ENCODE results near the gene NMRK1. TPM values are rescaled to one million over a fixed set of nuclear protein-coding genes. Genes with fewer than 3 reads are reported as not detected.
A peak's percentile ranks its signal among the peaks of the same experiment; 100 is the strongest.

The NMRK1 gene
- total and polyA plus RNA-seq, 2 of the 13 experiments (the other 11 are each of a cell fraction or from before 2014, with no cell fraction given): 9.1 to 12.9 TPM

DNA sequence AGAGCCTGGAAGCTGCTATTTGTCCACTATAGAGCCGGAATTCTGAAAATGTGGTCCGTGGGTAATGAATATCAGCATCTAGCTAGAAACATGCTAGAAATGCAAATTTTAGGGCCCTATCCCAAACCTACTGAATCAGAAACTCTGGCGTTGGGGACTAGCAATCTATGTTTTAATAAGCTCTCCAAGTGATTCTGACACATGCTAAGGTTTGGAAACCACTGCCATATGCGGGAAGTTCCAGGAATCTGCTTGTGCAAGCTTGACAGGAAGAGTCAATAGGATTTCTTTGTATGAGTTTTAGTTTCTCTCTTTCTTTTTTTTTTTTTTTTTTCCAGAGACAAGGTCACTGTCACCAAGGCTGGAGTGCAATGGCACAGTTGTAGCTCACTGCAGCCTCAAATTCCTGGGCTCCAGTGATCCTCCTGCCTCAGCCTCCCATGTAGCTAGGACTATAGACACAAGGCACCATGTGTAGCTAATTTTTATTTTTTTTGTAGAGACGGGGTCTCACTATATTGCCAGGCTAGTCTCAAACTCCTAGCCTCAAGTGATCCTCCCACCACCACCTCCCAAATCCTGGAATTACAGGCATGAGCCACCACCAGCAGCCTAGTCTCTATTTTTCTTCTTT, 33.5 kb downstream of the NMRK1 start:
- DNase-seq (ENCODE audit: low spot score) (peak; percentile 29), FAIRE-seq (no peak), ATAC-seq (peak; percentile 54; the same call in 2 of the 3 replicates)
- Histone ChIP-seq H3K4me3 (replicated peaks in 1 of 3; ENCODE audit: insufficient read depth in 1 of 3, low read depth in 2 of 3, low read length in 3 of 3) (no peak overlapping the region), H3K27me3 (ENCODE audit: control insufficient read depth in 1 of 2, insufficient read depth in 2 of 2, low read length in 2 of 2) (no peaks in the 10 kb centered on the region), H4K20me1 (ENCODE audit: insufficient read depth, low read length) (no peaks in the 10 kb centered on the region), H3K4me1 (ENCODE audit: insufficient read depth, low read length) (no peaks in the 10 kb centered on the region; the same call in 1 of the 2 replicates), H3K36me3 (replicated peaks in 1 of 2; ENCODE audit: control insufficient read depth in 1 of 2, insufficient read depth in 2 of 2, low read length in 2 of 2) (no peaks in the 10 kb centered on the region), H2AFZ (ENCODE audit: low read length) (no peak overlapping the region), H3K27ac (ENCODE audit: extremely low read length, insufficient read depth, low read length) (no peak overlapping the region), H3K9me3 (ENCODE audit: low read length) (0 out of 2 replicates have a peak, but pooled peaks cover 7% of the 10 kb centered on the region), H3K9ac (ENCODE audit: insufficient read depth, low read depth, low read length) (no peak overlapping the region), H3K4me2 (ENCODE audit: low read depth, low read length) (peak overlapping the region; percentile 36; the same call in 1 of the 2 replicates), H3K79me2 (ENCODE audit: insufficient read depth, low read length) (no peaks in the 10 kb centered on the region)
- BruUV-seq (replicated peaks): no TSS peak
- CTCF ChIA-PET (ENCODE audit: low intra/inter-chr PET ratio, low total read pairs): no interaction called here
- intact Hi-C loops (cut with micrococcal nuclease; ENCODE audit: unreplicated experiment) (no loop called here), in situ Hi-C loops (cut with HindIII; ENCODE audit: extremely low pct_ligation_motif_present, low pct_unique_long_range_greater_than_20kb) (no loop called here)
- POLR2A ChIA-PET: interaction anchor here (1.3 to 1.7 kb wide), 3 partner anchors 9 to 103 kb away, joined by 3 to 11 read pairs (median 6); partner anchors contain the start of gene CARNMT1
- WGBS (ENCODE audit: low lambda C conversion rate): 25% methylated on average over 5 of the region's 5 CpGs
- no peak for TF ChIP-seq FOXP1 (IDR thresholded peaks at IDR 0.05)
- no peak for TF ChIP-seq FOXP1 (CRISPR knock-in tag; IDR thresholded peaks at IDR 0.05)
- TF ChIP-seq, protein P1, sequence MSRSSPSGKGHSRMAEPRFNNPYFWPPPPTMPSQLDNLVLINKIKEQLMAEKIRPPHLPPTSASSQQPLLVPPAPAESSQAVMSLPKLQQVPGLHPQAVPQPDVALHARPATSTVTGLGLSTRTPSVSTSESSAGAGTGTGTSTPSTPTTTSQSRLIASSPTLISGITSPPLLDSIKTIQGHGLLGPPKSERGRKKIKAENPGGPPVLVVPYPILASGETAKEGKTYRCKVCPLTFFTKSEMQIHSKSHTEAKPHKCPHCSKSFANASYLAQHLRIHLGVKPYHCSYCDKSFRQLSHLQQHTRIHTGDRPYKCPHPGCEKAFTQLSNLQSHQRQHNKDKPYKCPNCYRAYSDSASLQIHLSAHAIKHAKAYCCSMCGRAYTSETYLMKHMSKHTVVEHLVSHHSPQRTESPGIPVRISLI (CRISPR knock-in tag; IDR thresholded peaks at IDR 0.05; ENCODE audit: borderline replicate concordance): peak; percentile 51; the same call in 1 of the 2 replicates
- TF ChIP-seq BCL6 (CRISPR knock-in tag; IDR thresholded peaks at IDR 0.05): 0 out of 2 replicates have a peak, but pooled peaks have one; percentile 41
- no peak for TF ChIP-seq POLR2AphosphoS5 (IDR thresholded peaks at IDR 0.05; ENCODE audit: low read depth, low read length)
- peak; percentile 40 for TF ChIP-seq TEAD3 (CRISPR knock-in tag; optimal IDR thresholded peaks at IDR 0.05; ENCODE audit: borderline replicate concordance)
- TF ChIP-seq, protein P2, sequence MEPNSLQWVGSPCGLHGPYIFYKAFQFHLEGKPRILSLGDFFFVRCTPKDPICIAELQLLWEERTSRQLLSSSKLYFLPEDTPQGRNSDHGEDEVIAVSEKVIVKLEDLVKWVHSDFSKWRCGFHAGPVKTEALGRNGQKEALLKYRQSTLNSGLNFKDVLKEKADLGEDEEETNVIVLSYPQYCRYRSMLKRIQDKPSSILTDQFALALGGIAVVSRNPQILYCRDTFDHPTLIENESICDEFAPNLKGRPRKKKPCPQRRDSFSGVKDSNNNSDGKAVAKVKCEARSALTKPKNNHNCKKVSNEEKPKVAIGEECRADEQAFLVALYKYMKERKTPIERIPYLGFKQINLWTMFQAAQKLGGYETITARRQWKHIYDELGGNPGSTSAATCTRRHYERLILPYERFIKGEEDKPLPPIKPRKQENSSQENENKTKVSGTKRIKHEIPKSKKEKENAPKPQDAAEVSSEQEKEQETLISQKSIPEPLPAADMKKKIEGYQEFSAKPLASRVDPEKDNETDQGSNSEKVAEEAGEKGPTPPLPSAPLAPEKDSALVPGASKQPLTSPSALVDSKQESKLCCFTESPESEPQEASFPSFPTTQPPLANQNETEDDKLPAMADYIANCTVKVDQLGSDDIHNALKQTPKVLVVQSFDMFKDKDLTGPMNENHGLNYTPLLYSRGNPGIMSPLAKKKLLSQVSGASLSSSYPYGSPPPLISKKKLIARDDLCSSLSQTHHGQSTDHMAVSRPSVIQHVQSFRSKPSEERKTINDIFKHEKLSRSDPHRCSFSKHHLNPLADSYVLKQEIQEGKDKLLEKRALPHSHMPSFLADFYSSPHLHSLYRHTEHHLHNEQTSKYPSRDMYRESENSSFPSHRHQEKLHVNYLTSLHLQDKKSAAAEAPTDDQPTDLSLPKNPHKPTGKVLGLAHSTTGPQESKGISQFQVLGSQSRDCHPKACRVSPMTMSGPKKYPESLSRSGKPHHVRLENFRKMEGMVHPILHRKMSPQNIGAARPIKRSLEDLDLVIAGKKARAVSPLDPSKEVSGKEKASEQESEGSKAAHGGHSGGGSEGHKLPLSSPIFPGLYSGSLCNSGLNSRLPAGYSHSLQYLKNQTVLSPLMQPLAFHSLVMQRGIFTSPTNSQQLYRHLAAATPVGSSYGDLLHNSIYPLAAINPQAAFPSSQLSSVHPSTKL (CRISPR knock-in tag; IDR thresholded peaks at IDR 0.05): peak; percentile 27; the same call in 1 of the 2 replicates
- TF ChIP-seq ZNF841 (CRISPR knock-in tag; IDR thresholded peaks at IDR 0.05; ENCODE audit: borderline replicate concordance): no peak
- TF ChIP-seq, protein P3, sequence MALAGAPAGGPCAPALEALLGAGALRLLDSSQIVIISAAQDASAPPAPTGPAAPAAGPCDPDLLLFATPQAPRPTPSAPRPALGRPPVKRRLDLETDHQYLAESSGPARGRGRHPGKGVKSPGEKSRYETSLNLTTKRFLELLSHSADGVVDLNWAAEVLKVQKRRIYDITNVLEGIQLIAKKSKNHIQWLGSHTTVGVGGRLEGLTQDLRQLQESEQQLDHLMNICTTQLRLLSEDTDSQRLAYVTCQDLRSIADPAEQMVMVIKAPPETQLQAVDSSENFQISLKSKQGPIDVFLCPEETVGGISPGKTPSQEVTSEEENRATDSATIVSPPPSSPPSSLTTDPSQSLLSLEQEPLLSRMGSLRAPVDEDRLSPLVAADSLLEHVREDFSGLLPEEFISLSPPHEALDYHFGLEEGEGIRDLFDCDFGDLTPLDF (CRISPR knock-in tag; IDR thresholded peaks at IDR 0.05): no peak
- no peak for TF ChIP-seq ZNF788 (CRISPR knock-in tag; IDR thresholded peaks at IDR 0.05; ENCODE audit: borderline replicate concordance)
- TF ChIP-seq, protein P4, sequence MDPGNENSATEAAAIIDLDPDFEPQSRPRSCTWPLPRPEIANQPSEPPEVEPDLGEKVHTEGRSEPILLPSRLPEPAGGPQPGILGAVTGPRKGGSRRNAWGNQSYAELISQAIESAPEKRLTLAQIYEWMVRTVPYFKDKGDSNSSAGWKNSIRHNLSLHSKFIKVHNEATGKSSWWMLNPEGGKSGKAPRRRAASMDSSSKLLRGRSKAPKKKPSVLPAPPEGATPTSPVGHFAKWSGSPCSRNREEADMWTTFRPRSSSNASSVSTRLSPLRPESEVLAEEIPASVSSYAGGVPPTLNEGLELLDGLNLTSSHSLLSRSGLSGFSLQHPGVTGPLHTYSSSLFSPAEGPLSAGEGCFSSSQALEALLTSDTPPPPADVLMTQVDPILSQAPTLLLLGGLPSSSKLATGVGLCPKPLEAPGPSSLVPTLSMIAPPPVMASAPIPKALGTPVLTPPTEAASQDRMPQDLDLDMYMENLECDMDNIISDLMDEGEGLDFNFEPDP (CRISPR knock-in tag; conservative IDR thresholded peaks at IDR 0.05): no peak
- no peak for TF ChIP-seq YEATS4 (CRISPR knock-in tag; IDR thresholded peaks at IDR 0.05; ENCODE audit: borderline replicate concordance)
- peak; percentile 26; the same call in 1 of the 2 replicates for TF ChIP-seq SAP130 (CRISPR knock-in tag; IDR thresholded peaks at IDR 0.05; ENCODE audit: low read depth)

Data from HepG2 (cell line).